PC-9 (cell line): ENCODE data around the gene RND3.

Source experiments
- CTCF ChIP-seq: fragments of 200-600 bp; sonication (generic); conservative IDR thresholded peaks from 2 replicates; pipeline ENCODE4 v1.6.1; 2017; ENCODE audit warnings: mixed run types, antibody characterized with exemption, mild to moderate bottlenecking, moderate library complexity
- EZH2 ChIP-seq: fragments of 200-600 bp; sonication (generic); IDR thresholded peaks from 2 replicates; pipeline ENCODE4 v1.8.0; 2017; ENCODE audit warnings: antibody characterized with exemption, low read depth

- TF ChIP-seq CTCF = no peak
- TF ChIP-seq EZH2 = no peak
Measured at GRCh38 chr2:150526006-150526405, 38.5 kb upstream of the RND3 start.
